NCI-H187 treated with DMSO at 0.1 percent for 48 hours (cell line): Measurements from ENCODE around the gene TNS3.
"Not testable (repeated sequence)": the region's sequence is repeated elsewhere in the genome, so short reads cannot be mapped to it uniquely, and the experiment has no call there.

Source experiments
- DNase-seq: peaks from one replicate; lab custom pipeline; 2025; lab: John Stamatoyannopoulos, UW

Gene TNS3

DNA sequence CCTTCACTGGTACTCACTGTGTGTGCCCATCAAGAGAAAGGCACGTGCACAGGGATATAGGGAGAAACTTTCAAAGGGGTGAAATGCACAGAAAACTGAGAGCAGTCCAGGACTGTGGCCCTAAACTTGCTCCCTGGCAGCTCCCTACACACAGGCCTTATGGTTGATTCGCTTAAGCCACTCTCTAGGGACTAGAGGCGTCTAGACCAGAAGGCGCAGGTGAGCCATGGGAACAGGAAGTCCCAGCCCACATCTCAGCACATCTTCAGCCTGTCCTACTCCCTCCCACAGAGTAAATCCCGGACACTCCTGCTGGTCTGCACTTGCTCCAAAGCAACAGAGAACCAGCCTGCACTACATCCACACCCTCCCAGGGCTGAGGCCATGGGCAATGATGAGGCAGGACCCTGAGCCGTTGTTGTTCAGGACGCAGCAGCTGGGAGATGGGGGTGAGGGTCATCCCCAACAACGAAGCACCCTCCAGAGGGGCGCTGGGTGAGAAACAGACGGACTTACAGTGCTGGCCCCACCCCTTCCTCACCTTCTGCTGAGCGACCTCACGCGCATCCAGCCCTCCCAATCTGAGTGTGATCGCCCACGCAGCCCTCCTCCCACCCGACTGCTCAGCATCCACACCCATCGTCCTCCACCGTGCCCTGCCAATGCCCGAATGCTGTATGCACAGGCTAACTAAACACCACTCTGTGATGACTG, 109.3 kb downstream of the TNS3 start:
- DNase-seq, result no peak

DNA sequence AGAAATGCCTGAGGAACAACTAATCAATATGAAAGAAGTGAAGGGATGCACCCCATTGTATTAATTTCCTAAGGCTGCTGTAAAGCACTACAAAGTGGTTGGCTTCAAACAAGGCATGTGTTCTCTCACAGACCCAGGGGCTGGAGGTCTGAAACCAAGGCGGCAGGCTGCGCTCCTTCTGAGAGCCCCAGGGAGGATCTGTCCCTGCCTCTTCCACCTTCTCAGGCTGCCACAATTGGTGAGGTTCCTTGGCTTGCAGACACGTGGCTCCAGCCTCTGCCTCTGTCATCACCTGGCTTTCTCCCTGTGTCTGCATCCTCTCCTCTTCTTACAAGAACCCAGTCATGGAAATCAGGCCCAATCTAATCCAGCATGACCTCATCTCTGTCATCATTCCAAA, 110.1 kb downstream of the TNS3 start:
- DNase-seq, result no peak

DNA sequence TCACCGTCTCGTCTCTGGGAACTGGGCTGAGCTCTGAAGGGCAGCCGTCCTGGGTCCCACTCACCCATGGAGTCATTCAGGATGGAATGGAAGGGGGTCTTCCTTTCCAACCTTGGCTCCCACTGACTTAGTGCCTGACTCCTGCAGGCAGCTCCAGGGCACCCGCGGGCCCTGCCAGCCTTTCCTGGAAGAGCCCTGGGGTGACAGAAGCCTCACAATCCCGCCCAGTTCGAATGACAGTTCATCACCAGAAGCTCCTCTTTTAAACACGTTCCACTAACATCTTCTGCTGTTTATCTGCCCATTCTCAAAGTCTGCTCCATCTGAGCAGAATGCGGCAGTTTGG, 110.6 kb downstream of the TNS3 start:
- DNase-seq, result no peak

DNA sequence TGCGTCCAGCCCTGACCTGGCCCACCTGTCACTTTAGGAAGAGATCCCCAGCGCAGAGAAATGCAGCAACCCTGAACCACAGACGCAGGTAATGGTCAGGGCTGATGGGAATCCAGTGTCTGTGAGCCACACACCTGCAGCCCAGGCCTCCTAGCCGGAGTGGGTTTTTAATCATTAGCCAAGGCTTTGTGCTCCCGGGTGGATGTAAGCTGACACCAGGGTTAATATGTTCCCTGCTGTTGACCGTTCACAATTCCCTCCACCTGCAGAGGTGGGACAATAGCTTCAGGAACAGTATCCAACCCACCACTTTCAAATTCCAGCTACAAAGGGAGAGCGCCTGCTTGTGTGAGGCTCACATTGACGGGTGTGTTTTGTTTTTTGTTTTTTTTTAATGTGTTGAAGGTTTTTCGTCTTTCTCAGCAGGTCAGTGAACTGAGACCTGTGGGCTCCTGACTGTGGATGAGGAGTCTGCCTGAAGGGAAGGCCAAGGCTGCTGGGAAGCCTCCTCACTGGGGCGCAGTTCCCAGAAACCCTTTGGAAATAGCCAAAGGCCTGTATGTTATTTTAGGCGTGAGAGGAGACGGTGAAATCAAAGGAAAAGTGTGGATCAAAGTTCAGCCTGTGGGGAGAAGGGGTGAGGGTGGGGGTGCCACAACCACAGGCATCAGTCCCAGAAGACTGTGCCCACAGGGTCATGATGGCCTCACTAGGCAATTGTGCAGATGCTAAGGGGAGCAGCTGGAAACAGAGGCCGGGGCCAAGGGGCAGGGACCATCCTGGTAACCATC, 111.1 kb downstream of the TNS3 start:
- no peak for DNase-seq

DNA sequence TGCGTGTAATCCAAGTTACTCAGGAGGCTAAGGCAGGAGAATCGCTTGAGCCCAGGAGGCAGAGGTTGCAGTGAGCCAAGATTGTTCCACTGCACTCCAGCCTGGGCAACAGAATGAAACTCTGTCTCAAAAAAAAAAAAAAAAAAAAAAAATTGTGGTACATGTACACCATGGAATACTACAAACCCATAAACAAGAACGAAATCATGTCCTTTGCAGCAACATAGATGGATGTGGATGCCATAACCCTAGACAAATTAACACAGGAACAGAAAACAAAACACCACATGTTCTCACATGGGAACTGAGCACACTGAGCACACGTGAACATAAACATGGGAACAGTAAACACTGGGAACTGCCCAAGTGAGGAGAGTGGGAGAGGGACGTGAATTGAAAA, 112.1 kb downstream of the TNS3 start:
- not testable (repeated sequence) for DNase-seq

DNA sequence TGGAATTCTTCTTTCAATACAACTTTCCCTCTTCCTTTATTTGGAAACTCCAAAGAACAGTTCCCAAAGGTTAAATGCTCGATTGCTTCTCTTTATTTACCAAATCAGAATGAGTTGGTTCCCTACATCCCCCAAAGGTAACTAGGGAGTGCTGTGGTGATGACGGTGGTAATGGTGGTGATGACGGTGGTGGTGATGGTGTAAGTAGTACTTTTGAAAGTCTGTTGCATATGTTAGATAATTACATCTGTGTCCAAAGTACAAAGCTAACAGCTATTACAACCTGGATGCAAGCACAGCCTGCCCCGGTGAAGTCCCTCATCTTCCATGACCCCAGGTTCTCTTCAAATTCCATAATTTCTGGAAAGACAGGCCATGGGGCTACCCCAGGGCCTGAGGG, 115.1 kb downstream of the TNS3 start:
- DNase-seq, result no peak

DNA sequence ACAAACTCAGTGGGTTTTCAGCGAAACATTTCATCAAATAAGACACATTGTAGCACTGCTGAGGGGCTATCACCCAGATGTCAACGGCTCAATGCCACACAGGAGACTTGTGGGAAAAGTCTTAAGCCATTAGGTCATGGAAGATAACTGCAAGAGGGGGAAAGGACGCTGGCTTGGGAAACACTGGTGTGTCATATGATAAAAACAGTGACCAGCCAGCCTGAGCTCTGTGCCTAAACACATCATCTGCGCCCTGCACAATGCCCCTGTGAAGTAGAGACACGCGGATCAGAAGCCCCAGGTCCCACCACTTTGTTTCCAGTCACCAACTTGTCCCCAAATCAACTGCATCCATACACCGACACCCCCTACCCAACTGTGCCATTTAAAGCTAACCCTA, 116.7 kb downstream of the TNS3 start:
- DNase-seq, result no peak

DNA sequence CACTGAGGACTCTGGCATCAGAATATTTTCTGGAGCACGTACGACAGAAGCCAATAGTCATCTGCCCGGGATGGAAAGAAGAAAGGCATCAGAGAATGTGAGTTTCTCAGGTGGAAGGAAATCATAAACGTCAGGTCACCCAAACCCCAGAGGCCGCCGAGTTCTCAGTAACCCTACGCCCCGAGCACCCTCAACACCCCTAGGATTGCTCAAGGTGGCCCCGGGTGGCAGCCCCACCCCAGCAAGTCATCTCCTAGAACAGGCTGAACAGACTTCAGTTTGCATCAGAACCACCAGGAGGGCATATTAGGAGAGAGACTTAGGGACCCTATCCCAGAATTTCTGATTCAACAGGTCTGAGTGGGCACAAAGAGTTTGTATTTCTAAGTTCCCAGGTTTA, 117.6 kb downstream of the TNS3 start:
- DNase-seq, result no peak

DNA sequence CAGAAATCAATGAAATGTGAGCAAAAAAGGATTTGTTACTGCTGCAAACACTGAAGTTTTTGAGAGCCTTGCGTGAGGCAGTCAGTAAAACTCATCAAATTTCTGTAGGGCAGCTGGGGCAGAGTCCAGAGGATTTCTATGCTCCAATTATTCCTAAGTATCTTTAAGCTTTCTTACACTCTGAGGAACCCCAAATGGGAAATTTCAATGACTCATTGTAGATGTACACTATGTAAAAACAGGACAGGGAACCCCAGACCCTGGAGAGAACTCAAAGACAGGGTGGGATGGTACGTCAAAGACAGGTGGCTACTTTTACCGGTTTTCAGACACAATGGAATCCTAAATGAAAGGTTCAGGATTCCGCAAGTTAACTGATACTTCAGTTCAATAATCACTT, 120.2 kb downstream of the TNS3 start:
- DNase-seq, result no peak

DNA sequence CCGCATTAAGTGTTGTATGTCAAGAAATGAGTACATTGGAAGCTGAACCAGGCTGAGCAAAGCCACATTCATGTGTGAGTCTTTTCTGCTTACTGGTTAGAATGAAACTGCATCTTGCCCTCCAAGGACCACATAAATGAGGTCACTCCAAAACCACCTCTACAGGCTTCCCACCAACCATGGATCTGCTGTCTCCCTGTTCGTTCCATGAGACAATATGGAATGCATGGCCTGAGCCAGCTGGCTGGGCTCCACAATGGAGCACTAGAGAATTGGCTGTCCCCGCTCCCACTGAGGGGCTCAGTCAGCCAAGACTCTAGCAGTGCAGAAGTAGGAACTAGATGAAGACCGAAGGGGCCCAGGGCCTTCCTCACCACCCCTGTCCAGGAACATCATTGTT, 120.8 kb downstream of the TNS3 start:
- DNase-seq, result no peak

DNA sequence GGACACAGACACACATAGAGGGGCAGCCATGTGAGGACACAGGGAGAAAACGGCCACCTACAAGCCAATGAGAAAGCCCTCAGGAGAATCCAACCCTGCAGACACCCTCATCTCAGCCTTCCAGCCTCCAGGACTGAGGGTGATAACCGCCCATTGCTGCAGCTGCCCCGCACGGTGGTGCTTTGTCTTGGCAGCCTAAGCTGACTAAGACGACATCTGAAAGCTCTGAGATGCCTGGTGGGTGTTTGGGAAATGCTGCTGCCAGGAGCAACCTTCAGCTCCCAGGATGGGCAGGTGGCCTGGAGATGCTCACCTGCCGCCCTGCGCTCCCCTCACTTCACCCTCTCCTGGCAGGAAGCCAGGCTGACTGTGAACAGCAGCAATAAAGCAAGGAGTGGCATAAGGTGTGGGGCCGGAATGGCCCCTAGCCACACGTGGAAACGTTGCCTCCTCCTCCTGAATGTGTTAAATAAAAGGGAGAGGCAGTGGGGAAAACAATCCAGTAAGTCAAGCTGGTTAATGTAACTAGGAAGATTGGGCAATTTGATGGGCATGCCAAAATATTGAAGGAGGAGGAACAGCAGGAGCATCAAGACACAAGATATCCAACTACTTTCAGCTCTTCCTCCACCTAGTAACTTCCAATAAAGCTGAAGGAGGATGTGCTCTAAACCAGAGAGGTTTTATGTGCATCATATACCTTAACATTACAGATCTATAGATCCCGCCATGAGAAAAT, 121.5 kb downstream of the TNS3 start:
- DNase-seq, result no peak

DNA sequence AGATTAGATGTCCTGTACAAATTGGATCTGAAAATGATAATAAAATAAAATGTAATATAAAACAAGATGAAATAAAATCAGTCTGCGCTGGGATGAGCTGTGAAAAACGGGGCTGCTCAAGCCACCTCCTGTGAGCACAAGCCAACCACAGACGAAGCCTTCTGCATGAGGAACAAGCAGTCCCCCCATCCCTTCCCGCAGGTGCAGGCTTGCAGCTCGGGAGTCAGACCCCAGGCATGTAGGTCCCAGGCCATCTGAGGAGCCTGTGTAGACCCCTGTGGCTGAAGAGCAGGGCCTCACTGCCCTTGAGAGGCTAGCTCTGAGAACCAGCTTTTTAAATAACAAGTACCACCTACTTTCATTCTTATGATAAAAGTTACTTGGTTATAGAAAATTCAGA, 123.4 kb downstream of the TNS3 start:
- DNase-seq, result no peak

DNA sequence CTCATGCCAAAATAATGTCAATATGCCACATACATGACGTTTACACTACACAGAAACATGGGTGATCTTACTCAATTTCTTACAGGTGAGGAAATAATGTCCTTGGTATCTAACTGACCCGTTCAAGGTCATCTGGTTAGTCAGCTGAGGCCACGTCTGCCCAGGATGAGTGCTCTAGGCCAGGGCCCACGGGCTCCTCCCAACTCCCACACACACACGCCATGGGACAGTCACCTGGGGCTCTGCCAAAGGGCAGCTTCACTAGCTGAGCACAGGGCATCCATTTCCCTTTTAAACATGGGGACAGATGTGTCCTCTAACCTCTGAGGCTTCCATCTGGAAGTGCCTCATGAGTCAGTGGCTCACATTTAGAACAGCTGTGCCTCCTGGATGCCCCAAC, 123.9 kb downstream of the TNS3 start:
- DNase-seq, result no peak

DNA sequence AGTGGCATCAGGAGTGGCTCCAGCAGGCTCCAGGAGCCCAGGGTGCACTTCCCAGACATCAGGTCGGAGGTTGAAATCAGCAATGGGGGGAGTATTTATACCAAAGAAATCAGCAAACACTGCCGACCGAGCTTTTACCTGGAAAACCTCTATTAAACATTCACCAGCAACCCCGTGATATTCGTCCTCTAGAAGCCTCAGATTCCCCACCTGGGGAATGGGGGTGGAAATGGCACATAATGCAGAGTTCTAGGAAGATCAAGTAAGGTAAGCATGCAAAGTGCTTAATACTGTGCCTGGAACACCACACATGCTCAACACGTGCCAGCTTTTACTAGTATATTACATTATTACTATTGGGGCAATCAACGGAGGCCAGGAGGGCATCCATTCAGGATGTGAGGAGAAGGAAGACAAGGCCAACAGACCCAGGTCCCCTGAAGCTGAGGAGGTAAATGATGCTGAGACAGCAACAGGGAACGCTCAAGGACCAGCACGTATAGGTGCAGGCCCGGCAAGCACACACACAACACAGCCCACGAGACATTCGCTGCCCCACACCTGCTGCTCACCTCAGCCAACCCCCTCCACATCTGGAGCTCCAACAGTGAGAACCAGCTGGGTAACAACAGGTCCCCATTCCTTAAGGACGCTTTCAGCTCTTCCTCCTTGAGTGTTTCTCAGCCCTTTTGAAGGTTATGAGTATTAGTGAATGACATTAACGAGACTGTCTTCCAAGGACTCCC, 125.5 kb downstream of the TNS3 start:
- no peak for DNase-seq

DNA sequence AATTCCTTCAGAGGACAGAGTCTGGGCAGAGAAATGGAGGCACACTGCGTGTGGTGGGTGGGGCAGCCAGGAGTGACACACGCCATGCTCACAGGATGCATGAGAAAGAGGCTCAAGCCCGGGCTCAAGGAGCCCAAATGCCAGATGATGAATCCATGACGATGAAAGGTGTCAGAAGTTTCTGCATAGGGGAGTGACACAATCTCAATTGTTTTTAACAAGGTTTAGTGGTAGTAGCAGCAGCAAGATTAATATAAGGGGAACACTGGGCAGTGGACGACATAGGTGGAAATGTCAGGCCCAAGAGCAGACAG, 126.1 kb downstream of the TNS3 start:
- no peak for DNase-seq

DNA sequence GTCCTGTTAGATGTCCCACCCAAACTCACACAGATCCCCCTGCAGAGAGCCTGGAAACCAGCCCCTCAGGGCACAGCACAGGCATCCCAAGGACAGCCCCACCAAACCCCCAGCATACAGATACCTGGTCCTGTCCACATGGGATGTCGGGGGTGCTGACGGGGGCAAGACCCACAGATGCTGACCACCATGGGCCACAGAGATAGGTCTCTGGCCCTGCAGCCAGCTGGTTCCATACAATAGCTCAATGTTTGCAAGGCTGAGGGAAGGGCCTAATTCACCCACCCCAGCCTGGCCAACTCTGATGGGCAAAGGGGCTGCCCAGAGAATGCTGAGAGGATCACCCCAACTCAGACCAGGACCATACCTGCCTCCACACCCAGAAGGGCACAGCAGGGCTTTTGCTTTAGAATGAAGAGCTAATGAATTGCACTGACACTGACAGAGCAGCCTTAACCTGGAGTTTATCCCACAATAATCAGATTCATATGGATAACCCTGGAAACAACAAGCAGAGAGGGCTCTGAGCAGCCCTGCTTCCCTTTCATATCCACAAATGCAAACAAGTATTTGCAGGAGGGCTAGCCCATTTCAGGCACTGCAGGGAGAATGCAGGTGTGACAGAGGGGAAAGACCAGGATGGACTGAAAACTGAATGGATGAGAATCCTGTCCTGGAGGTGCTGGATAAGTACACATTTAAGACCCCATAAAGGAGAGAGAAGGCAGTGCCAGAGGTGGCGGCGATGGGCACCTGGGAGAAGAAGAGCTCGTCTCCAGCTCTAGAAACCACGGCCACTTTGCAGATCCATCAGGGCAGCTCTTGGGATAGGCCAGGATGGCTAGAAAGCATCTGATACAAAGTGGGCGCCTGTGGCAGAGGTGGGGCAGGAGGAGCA, 126.7 kb downstream of the TNS3 start:
- DNase-seq, result no peak

DNA sequence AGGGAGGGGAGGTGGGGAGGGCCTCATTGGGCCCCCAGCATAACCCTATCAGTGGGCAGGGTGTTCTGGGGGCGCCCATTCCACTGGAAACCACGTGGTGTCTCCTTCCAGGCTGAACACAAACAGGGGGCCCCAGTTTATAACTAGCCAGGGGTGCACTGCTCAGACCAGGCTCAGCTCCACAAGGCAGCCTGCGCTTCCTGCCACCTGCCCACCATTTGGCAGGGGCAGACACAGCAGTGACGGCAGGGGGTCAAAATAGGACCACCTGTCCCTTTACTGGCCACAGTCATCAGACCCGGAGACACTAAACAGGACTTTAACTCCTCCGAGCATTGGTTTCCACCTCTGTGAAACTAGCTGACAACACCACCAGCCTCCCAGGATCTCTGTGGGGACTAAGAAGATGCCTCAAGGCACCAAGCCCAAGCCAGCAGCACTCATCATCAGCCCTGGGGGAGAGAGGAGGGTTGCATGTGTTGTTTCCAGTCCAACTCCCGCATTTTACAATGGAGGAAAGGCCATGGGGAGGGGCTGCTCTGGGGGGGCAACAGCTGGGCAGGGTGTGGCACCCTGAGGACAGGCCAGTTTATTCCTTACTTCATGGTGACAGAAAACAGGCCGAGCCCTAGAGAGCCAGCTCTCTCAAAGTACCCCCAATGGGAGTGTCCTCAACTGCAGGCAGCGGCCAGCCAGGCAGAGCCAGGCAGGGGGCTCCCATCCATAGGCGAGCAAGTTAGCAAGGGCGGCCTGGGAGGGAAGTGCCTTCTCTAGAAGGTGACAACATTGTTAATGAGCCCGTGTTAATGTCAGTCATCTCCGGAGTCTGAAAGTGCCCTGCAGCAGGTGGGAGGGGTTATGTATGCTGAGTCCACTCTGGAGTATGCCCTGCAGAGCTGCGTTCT, 127.6 kb downstream of the TNS3 start:
- no peak for DNase-seq

DNA sequence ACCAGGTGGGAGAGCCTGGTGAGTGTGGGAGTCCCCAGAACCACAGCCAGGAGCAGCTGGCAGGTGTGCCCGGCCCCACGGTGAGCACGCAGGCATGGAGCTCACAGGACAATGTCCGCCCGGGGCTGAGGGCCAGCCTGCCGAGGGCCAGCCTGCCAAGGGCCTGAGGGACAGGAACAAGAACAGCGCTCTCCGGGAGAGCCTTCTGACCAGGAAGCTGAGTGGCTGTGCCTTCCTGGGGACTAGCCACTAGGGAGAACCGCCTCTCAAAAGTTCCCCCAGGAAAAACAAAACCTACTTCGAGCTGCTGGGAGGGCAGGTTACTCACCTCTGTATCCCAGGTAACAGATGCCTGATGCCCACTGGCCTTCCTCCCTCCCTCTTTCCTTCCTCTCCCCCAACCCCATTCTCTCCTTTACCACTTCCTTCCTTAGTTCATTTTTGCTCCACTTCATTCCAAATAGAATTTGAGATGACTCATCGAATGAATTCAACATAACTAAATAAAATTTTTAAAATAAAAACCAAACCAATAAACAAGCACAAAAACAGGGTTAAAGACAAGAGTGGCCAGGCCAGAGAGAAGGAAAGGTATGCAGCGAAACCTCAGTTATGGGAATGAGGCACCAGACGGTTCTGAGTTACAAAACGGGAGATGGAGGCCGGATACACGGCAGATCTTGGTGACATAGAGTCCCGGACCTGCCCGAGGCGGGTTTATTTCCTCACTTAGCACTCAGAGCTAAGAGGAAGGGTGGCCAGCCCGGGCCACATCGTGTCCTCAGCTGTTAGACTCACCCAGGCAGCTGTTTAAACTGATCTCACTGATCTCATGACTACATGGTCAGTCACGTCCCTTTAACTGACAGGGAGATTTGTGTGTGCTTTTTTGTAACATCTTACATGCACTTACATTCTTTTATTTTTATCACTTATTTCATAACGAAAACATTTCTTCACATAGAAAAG, 128.5 kb downstream of the TNS3 start:
- no peak for DNase-seq

DNA sequence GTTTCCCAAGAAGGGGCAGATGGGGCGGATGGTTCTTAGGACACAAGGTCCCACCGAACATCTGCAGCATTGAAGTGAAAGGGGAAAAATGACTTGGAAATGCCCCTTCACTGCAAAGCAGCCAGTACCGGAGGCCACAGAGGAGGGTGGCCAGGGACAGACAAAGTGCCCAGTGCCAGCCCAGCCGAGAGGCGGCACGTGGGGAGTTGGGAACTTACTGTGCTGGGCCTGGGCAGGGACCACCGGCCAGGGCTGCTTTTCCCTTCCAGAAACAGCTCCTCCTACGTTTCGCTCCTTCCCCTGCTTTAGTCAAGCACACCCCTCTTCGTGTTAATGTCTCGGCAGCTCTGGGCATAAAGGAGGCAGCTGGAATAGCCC, 129.2 kb downstream of the TNS3 start:
- no peak for DNase-seq
